Adipose tissue (tissue), 3 donors: Measurements from ENCODE around the gene NPHP1. TPM values are rescaled to one million over a fixed set of nuclear protein-coding genes. Genes with fewer than 3 reads are reported as not detected.
"Not testable (repeated sequence)": the region's sequence is repeated elsewhere in the genome, so short reads cannot be mapped to it uniquely, and the experiment has no call there.

Source experiments
- H3K27ac ChIP-seq: one replicate; pipeline ENCODE4 v1.5.1; 2013; ENCODE audit warnings: low read depth, low read length
- WGBS, 3 donors: extraction: QIAGEN DNeasy Blood & Tissue Kit; methylation state at CpG; one replicate each; pipeline ENCODE4 v1.1.7; 2013; 5-methylcytosine and 5-hydroxymethylcytosine counted together
- polyA plus RNA-seq, 3 donors: library from polyadenylated mRNA; stranded (reverse); fragments of 200-250 nt; gene quantifications; one replicate each; pipeline ENCODE4 v1.2.3, GENCODE V29; 2013
- donor health status: healthy with polysubstance abuse.
- donor health status: Bipolar disorder and iron deficiency.
- donor health status: healthy.

The NPHP1 gene
- polyA plus RNA-seq, 3 donors: 1.6 to 2.6 (median 1.9) TPM

- H3K27ac ChIP-seq: no peak overlapping the region
- WGBS, 3 donors: 49 to 62% (median 51%) methylated on average over 3 of the region's 3 CpGs
Measured at GRCh38 chr2:110205660-110206455, 1.0 kb upstream of the NPHP1 start.

DNA sequence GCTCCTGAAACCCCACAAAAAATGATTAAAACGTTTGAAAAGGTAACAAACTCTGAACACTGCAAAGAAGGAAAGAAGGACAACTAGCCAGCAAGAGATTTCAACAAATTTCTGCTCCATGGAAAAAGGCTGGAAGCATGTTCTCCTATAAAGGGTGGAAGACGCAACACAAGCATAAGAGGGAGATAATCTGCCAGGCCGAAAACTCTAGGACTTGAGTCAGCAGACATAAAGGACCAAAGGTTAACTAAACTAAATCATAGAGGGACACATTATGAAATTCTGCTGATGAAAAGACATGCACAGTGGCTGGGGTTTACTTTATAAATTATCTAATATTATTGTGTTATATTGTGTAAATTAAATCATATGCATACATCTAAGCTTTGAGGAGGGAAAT is 6.8 kb downstream of the NPHP1 start:
- no peak overlapping the region for H3K27ac ChIP-seq
- 69 to 73% (median 73%) methylated on average over 3 of the region's 3 CpGs for WGBS, 3 donors

- 73 to 86% (median 81%) methylated on average over 4 of the region's 4 CpGs for WGBS, 3 donors
Measured at GRCh38 chr2:110197452-110197851, 7.4 kb downstream of the NPHP1 start.

GRCh38 chr2:110190169-110190568 is 14.6 kb downstream of the NPHP1 start:
- not testable (repeated sequence) for H3K27ac ChIP-seq
- 97 to 98% (median 97%) methylated on average over 19 to 23 of the region's 23 CpGs for WGBS, 3 donors

More at GRCh38 chr2:110197452-110197851, 7.4 kb downstream of the NPHP1 start:
- no peak overlapping the region for H3K27ac ChIP-seq

GRCh38 chr2:110182449-110182848 is 22.4 kb downstream of the NPHP1 start:
- H3K27ac ChIP-seq: no peak overlapping the region
- 91 to 94% (median 93%) methylated on average over 2 of the region's 2 CpGs for WGBS, 3 donors

DNA sequence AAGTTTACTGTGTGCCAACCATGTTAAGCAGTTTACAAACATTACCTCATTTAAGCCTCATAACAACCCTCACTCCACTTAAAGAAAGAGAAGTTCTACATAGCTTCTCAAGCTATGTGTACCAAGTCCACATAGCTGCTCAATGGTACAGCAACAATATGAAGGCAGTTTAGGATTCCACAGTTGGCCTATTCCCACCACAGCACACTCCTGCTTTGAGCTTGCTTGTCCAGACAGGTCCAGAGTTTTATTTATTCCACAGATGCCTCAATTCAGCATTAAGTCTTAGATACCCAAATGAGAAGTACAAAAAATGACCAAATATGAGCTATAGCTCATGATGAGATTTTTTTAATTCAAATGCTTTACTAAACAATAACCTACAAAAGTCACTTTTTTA is 24.8 kb downstream of the NPHP1 start:
- H3K27ac ChIP-seq: no peak overlapping the region

DNA sequence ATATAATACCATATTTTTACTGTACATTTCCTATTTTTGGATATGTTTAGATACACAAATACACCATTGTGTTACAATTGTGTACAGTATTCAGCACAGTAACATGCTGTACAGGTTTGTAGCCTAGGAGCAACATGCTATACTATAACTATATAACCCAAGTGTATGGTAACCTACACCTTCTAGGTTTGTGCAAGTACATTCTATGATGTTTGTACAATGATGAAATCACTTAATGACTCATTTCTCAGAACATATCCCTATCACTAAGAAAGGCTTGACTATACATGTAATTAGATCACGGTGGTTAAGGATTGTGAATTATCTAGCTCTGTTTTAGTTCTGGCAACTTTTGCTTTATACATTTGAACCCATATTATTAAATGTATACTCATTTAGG is 31.3 kb downstream of the NPHP1 start:
- H3K27ac ChIP-seq: no peak overlapping the region
- 73 to 90% (median 81%) methylated on average over 1 of the region's 1 CpG for WGBS, 3 donors

DNA sequence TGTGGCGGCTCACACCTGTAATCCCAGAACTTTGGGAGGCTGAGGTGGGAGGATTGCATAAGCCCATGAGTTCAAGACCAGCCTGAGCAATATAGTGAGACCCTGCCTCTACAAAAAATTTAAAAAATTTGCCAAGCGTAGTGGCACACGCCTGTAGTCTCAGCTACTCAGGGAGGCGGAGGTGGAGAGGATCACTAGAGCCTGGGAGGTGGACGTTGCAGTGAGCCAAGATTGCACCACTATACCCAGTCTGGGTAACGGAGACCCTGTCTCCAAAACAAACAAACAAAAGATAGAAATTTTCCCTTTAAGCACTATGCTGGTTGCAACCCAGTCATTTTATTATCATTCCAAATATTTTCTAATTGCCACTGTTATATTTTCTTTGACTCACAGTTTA is 32.3 kb downstream of the NPHP1 start:
- 92 to 94% (median 94%) methylated on average over 6 of the region's 6 CpGs for WGBS, 3 donors
- no peak overlapping the region for H3K27ac ChIP-seq

DNA sequence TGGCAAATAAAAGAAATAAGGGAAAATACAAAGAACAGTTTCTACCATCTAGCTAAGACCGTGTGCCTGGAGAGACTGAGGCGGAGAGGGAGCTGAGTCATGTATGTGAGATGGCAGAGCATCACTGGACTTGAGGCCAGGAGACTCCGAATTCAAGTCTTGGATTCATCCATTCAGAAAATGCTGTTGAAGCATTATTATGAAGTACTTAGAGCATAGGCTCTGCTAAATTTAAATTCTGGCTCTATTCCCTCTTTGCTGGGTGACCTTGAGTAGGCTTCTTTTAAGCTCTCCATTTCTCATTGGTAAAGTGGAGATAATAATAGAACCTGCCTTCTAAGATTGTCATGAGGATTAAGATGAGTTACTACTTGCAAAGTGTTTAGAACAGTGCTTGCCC is 34.7 kb downstream of the NPHP1 start:
- H3K27ac ChIP-seq: no peak overlapping the region
- WGBS, 3 donors: 91 to 94% (median 94%) methylated on average over 3 of the region's 3 CpGs

GRCh38 chr2:110167326-110168000 is 37.4 kb downstream of the NPHP1 start:
- no peak overlapping the region for H3K27ac ChIP-seq
- WGBS, 3 donors: 70 to 82% (median 79%) methylated on average over 5 of the region's 5 CpGs

- WGBS, 3 donors: 84 to 94% (median 90%) methylated on average over 2 of the region's 2 CpGs
- no peak overlapping the region for H3K27ac ChIP-seq
Measured at GRCh38 chr2:110166266-110166665, 38.5 kb downstream of the NPHP1 start.

- WGBS, 3 donors: 32 to 34% (median 34%) methylated on average over 4 of the region's 4 CpGs
- no peak overlapping the region for H3K27ac ChIP-seq
Measured at GRCh38 chr2:110157153-110157793, 47.5 kb downstream of the NPHP1 start.

DNA sequence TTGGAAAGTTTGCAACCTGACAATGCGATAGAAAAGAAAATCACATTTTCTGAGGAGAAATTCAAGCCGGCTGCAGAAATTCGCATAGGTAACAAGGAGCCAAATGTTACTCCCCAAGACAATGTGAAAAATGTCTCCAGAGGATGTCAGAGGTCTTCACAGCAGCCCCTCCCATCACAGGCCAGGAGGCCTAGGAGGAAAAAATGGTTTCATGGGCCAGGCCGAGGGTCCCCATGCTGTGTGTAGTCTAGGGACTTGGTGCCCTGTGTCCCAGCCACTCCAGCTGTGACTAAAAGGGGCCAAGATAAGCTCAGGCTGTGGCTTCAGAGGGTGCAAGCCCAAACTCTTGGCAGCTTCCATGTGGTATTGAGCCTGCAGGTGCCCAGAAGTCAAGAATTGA is 50.0 kb downstream of the NPHP1 start:
- WGBS, 3 donors: 93 to 98% (median 95%) methylated on average over 4 of the region's 4 CpGs
- not testable (repeated sequence) for H3K27ac ChIP-seq

- WGBS, 3 donors: 63 to 94% (median 93%) methylated on average over 2 of the region's 2 CpGs
Measured at GRCh38 chr2:110154188-110154587, 50.6 kb downstream of the NPHP1 start.

GRCh38 chr2:110153416-110153815 is 51.4 kb downstream of the NPHP1 start:
- WGBS, 3 donors: 74 to 100% (median 97%) methylated on average over 2 of the region's 2 CpGs

More at GRCh38 chr2:110154188-110154587, 50.6 kb downstream of the NPHP1 start:
- not testable (repeated sequence) for H3K27ac ChIP-seq

GRCh38 chr2:110152943-110153342 is 51.9 kb downstream of the NPHP1 start:
- no peak overlapping the region for H3K27ac ChIP-seq
- 44 to 70% (median 51%) methylated on average over 3 of the region's 3 CpGs for WGBS, 3 donors

More at GRCh38 chr2:110153416-110153815, 51.4 kb downstream of the NPHP1 start:
- H3K27ac ChIP-seq: no peak overlapping the region

DNA sequence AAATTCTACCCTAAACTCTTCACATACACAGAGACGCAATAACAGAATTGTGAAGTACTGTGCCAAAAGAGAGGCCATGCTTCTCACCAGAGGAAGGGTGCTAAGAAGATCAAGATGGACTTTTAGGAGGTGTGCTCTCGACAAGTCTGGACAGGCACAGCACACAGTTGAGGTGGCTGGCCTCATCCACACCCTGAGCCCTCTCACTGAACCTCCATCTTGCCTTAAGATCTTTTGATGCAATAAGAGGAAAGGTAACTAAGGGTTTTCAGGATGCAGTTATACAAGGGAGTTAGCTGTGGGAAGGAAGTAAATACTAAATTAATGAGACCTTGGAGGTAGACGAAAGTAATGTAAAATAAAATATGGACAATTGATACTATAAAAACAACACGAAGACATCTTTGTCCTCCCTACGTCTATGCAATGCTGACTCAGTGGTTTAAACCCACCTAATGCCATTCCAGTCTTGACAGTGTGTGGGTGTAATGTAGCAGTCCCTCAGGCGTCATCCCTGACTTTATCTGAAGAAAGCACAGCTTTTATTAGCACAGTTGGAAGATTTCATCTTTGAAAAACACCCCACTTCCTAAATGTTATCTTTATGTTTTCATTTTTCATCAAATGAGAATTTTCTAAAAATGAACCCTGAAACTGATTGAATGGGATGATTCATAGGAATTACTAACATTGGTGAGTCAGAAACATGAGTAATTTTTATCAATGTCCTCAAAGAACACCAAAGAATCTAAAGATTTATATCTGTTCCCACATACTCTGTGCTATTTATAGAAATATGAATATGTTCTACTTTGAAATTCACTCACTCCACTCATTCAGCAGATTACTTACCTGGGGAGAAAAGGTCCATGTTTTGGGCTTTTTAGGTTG is 55.2 kb downstream of the NPHP1 start:
- 68 to 75% (median 68%) methylated on average over 6 of the region's 6 CpGs for WGBS, 3 donors
- no peak overlapping the region for H3K27ac ChIP-seq

- WGBS, 3 donors: 95 to 98% (median 95%) methylated on average over 2 of the region's 2 CpGs
- H3K27ac ChIP-seq: no peak overlapping the region
Measured at GRCh38 chr2:110146945-110147332, 57.9 kb downstream of the NPHP1 start.
